Measurements from ENCODE around the gene INCA1.

Gene INCA1

DNA sequence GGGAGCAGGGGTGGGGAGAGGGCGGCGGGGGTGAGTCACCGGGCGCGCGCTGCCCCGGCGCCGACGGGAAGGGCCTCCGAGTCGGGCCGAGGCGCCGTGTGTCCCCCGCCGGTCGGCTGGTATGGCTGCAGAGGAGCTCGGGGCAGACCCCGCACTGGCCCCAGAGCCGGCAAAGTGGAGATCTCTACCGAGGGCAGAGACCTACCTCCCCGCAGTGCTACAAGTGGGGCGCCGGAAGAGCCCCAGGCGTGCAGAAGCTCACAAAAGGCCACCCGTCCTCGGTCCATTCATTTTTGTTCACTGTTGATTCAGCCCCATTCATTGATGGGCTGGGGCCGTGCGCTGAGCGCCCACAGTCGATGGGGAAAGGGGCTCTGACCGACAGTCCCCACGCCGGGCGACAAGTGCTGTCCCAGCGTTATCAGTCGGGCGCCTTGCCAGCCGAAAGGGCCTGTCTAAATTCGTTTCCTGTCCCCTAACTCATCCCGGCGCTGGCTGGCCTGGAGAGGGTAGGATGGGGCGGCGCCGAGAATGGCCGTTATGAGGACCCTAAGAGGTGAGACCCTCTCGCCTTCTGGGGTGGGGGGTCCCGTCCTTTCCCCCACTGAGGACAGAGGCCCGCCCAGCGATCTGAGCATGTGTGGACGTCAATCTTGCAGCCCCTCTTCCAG is 47.1 kb downstream of the INCA1 start:
- DNase-seq (ENCODE audit: extremely low read depth in 1 of 2, low read depth in 1 of 2): no peak

- peak in 1 of 2 donors; percentile 51 for DNase-seq (ENCODE audit: extremely low read depth in 1 of 2, low read depth in 1 of 2)
Measured at GRCh38 chr17:4949321-4950074, 47.8 kb downstream of the INCA1 start.

- DNase-seq (ENCODE audit: extremely low read depth in 1 of 2, low read depth in 1 of 2): peak in 1 of 2 donors; percentile 51
Measured at GRCh38 chr17:4948931-4949320, 48.4 kb downstream of the INCA1 start.

GRCh38 chr17:4948166-4948930 is 49.0 kb downstream of the INCA1 start, which contains the start of gene PFN1:
PFN1 (minus strand) TSS chr17:4948530; CDS start chr17:4948394, 136 bp downstream.
- peak; percentile 76 to 82 for DNase-seq (ENCODE audit: extremely low read depth in 1 of 2, low read depth in 1 of 2)

GRCh38 chr17:4947411-4948165 is 49.7 kb downstream of the INCA1 start:
- DNase-seq (ENCODE audit: extremely low read depth in 1 of 2, low read depth in 1 of 2): peak in 1 of 2 donors; percentile 52

- DNase-seq (ENCODE audit: extremely low read depth in 1 of 2, low read depth in 1 of 2): no peak
Measured at GRCh38 chr17:4947010-4947410, 50.3 kb downstream of the INCA1 start.

DNA sequence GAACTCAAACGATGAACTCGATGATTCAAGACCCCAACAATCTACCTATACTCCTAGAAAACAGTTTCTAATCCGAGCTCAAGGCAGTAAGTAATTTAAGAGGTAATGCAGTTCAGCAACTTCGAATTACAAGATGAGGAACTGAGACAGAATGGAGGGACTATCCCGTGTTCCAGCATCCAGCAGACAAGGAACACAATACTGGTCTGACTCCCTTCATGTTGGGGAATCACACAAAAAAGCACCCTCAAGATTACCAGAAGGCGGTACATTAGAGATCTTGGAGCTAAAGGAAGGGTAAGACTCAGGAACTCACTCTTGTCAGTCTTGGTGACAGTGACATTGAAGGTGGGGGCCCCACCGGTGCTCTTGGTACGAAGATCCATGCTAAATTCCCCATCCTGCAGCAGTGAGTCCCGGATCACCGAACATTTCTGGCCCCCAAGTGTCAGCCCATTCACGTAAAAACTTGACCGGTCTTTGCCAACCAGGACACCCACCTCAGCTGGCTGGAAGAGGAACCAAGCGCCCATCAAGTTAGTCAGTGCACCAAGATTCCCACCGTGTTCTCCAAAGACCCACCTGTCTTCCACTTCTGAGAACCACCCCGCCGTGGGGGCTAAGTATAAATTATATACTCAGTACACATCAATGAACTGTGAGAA is 50.9 kb downstream of the INCA1 start:
- DNase-seq (ENCODE audit: extremely low read depth in 1 of 2, low read depth in 1 of 2): no peak

DNA sequence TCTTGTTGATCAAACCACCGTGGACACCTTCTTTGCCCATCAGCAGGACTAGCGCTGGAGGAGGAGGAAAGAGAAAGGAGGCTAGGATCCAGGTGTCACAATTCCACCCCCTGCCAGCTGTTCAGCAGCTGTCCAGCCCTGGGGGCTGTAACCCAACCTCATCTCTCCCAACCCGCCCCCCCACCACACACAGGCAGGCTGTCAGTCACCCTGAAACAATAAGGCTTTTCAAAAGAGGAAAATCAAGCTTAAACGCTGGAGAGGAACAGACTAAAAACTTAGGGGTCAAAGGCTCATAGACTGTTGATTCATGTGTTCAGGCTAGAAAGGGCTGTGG is 51.4 kb downstream of the INCA1 start:
- DNase-seq (ENCODE audit: extremely low read depth in 1 of 2, low read depth in 1 of 2): no peak

DNA sequence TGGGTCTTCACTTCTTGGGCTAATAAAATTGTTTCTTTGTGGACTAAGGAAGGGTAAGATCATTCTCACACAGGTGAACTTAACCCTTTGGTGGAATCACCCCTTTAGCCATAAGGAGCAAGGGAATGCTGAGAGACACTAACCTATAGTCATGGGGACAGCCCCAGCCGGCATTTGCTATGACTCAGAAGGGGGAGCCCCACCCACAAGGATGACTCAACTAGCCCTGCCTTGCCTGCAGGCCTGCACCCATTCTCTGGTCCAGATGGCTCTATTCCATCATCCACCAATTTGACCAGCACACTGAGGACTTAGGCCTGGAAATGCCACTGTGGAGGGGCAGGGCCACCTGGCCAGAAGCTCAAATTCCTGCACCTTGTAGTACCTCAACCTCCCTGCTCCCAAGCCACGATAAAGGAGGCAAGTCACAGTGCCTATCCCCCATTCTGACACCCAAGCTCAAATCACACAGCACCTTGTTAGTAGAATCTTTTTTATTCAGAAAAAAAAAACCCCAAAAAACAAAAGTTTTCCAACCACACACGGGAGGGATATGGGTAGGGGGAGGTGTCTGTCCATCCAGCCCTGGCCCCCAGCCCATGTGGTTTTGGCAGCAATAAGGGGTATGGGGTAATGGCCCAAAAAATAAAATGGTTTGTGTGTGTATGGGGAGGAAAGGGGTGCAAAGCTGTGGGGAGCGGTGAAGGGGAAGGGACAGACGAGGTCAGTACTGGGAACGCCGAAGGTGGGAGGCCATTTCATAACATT is 52.0 kb downstream of the INCA1 start:
- DNase-seq (ENCODE audit: extremely low read depth in 1 of 2, low read depth in 1 of 2): peak in 1 of 2 donors; percentile 63

- DNase-seq (ENCODE audit: extremely low read depth in 1 of 2, low read depth in 1 of 2): no peak
Measured at GRCh38 chr17:4944554-4945175, 52.7 kb downstream of the INCA1 start.

- DNase-seq (ENCODE audit: extremely low read depth in 1 of 2, low read depth in 1 of 2): no peak
Measured at GRCh38 chr17:4944163-4944553, 53.2 kb downstream of the INCA1 start.

DNA sequence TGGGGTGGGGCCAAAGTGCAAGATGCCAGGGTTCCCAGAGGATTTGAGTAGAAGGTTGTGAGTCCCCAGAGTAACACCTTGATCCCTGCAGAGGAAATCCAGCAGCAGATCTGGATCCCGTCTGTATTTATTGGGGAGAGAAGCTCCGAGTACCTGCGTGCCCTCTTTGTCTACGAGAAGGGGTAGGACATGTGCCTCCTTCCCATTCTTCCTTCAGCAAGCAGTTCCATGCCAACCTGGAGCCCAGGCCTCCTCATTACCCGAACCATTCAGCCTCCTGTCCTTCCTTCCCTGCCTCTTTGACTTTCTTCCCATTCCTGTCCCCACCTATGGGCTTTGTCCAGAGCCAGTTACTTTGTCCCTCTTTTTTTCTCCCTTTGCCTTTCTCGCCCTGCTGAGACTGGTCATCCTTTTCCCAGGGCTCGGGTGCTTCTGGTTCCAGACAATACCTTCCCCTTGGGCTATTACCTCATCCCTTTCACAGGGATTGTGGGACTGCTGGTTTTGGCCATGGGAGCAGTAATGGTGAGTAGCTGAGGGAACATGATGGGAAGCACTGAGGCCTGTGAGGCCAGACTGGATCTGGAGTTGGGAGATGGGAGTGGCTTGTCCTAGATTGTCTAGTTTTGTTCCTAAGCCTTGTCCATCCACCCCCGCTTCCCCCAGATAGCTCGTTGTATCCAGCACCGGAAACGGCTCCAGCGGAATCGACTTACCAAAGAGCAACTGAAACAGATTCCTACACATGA is 54.4 kb downstream of the INCA1 start:
- DNase-seq (ENCODE audit: extremely low read depth in 1 of 2, low read depth in 1 of 2): no peak

- no peak for DNase-seq (ENCODE audit: extremely low read depth in 1 of 2, low read depth in 1 of 2)
Measured at GRCh38 chr17:4941319-4941610, 56.1 kb downstream of the INCA1 start.

DNA sequence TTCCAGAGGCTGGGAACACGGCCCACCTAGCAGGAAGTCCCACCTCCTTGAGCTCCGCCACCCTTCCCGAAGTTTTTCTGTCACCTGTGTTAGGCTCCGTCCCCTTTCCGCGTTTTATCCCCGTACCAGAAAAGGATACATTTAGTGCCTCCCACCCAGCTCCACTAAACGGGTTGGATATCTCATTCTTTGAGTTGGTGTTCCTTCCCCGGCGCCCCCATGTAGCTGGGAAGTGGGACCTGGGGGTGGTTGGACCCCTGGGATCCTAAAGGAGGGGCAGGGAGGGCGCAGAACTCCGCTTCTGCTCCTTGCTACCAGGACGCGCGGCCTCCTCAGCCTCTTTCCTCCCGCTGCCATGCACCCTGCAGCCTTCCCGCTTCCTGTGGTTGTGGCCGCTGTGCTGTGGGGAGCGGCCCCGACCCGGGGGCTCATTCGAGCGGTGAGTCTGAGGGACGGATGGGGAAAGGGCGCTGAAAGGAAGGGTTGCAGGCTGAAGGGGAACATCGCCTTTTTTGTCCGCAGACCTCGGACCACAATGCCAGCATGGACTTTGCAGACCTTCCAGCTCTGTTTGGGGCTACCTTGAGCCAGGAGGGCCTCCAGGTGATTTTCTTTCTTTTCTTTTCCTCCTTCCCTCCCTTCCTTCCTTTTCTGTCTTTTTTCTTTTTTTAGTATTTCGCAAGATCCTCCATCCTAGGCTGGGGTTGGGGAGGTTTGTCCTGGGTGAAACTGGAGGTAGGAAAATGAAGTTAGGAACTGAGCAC is 56.6 kb downstream of the INCA1 start:
- DNase-seq (ENCODE audit: extremely low read depth in 1 of 2, low read depth in 1 of 2): no peak

DNA sequence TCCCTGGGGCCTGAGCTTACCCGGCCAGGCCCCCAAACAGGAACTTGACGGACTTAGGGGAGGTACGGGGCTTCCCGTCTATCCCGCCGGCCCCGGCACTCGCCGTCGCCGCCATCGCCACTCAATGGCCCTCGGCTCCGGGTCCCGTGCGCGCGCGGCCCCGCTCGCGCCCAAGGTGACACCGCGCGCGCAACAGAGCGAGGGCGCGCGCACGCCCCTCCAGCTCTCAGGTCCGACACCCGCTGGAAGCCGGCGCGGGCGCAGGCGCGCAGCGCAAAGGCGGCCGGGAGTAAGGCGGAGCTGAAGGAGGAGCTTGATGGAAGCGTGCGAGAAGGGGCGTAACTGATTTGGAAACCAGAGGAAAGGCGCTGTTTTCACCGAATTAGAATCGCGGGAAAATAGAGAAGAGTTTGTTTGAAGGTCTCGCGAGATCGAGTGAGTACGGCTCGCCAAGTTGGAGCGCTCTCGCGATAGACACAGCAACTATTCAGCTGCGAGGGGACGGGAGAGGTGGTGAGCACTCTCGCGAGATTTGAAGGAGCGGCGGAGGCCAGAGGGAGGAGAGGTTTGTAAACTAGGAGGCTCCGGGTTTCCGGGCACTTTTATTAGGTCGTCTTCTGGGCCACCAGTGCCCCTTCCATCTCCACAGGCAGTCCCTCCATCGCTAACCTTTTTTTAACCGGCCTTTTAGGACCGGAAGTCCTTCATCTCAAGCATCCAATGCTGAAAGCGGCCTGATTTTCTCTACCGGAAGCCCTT is 57.3 kb downstream of the INCA1 start, which contains the start of the genes RNF167 and SLC25A11:
Gene RNF167, plus strand, starts transcription at position 473 of the 759 bp plus-strand sequence. CDS start 642 bp downstream, outside the sequence.
Gene SLC25A11, minus strand, starts transcription at position 251 of the 759 bp plus-strand sequence. Its CDS starts 136 bp downstream, at position 115.
- peak; percentile 85 to 96 for DNase-seq (ENCODE audit: extremely low read depth in 1 of 2, low read depth in 1 of 2)

GRCh38 chr17:4939546-4939795 is 57.9 kb downstream of the INCA1 start:
- DNase-seq (ENCODE audit: extremely low read depth in 1 of 2, low read depth in 1 of 2): no peak

Measured in activated CD8-positive, alpha-beta memory T cell treated with anti-CD3 and anti-CD28 coated beads for 1 hour (primary cell).